GM12801 (cell line): ENCODE results near the gene CDH19.

ENCODE experiments used
- CTCF ChIP-seq: IDR thresholded peaks from one replicate; pipeline ENCODE4 v1.5.1; 2011; ENCODE audit warnings: control low read depth; ENCODE audit not compliant: insufficient read length; ENCODE audit errors: extremely low read depth

Gene CDH19

GRCh38 chr18:66534110-66534509, 69.8 kb downstream of the CDH19 start:
- no peak for TF ChIP-seq CTCF

GRCh38 chr18:66533693-66534092, 70.2 kb downstream of the CDH19 start:
- TF ChIP-seq CTCF = no peak

GRCh38 chr18:66523219-66523991, 80.5 kb downstream of the CDH19 start:
- no peak for TF ChIP-seq CTCF

- no peak for TF ChIP-seq CTCF
Measured at GRCh38 chr18:66513996-66514395, 89.9 kb downstream of the CDH19 start.

GRCh38 chr18:66511792-66512191, 92.1 kb downstream of the CDH19 start:
- TF ChIP-seq CTCF = no peak

- no peak for TF ChIP-seq CTCF
Measured at GRCh38 chr18:66511289-66511688, 92.6 kb downstream of the CDH19 start.

GRCh38 chr18:66510357-66511045, 93.4 kb downstream of the CDH19 start:
- no peak for TF ChIP-seq CTCF
